Forelimb muscle (tissue), 1 donor: ENCODE measurements around the gene MT1HL1. TPM values are rescaled to one million over a fixed set of nuclear protein-coding genes. Genes with fewer than 3 reads are reported as not detected.
A peak's percentile ranks its signal among the peaks of the same experiment; 100 is the strongest.
"Not testable (repeated sequence)": the region's sequence is repeated elsewhere in the genome, so short reads cannot be mapped to it uniquely, and the experiment has no call there.

ENCODE experiments used
- DNase-seq: peaks from one replicate; pipeline ENCODE4 v3.0.0-alpha.2; 2013; ENCODE audit warnings: low read depth
- polyA plus RNA-seq: library from polyadenylated mRNA; unstranded; fragments of 120-200 nt; gene quantifications from one replicate; pipeline ENCODE4 v1.2.1, GENCODE V29; 2013; ENCODE audit not compliant: insufficient read length

MT1HL1 gene
- polyA plus RNA-seq, 1 donor = not detected

DNA sequence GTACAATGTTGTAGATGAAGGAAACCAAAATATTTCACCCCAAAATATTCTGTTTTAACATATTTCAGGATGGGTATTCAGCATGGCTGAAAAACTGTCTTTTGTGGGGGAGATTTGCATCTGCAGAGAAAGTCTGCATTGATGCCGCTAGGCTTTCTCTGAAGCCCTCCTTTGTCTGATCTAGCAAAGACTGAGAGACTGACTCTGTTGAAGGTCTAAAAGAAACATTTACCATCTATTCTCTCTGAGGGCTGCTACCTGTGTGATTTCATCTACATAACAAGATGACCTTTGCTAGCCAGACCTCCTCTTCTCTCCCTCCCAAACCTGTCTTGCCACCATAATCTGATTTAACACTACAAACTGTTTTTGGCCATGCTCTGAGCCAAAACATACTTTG, 12.4 kb upstream of the MT1HL1 start:
- no peak for DNase-seq

DNA sequence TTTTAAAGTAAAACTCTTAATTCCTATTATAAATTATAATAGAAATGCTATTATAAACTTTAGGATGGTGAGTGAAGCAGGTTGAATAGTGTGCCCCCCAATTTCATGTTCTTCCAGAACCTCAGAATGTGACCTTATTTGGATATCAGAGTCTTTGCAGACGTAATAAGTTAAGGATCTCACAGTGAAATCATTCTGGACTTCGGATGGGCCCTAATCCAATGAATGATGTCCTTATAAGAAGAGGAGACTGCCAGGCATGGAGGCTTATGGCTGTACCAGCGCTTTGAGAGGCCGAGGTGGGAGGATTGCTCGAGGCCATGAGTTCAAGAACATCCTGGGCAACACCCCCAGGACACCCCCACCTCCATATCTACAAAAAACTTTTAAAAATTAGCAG, 9.4 kb upstream of the MT1HL1 start:
- DNase-seq = no peak

- no peak for DNase-seq
Observed at GRCh38 chr1:237012788-237013383, 8.6 kb upstream of the MT1HL1 start.

DNA sequence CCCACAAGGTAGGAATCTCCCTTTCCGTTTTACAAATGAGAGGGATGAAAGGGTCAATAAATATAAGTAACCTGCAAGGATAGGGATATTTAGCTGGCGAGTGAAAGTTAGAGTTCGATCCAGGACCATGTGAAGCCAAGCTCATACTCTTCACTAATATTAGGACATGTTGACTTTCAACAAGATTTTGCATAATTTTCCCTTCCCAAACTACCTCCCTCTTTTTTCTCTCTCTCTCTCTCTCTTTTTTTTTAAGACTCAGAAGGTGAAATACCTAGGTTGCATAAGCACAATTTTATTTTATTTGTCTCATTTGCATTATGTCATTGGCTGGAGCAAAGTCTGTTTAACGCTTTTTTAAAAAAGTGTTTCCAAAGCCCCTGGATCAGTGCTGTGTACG, 8.1 kb upstream of the MT1HL1 start:
- no peak for DNase-seq

GRCh38 chr1:237011432-237011831, 7.2 kb upstream of the MT1HL1 start:
- no peak for DNase-seq

GRCh38 chr1:237009611-237010010, 5.4 kb upstream of the MT1HL1 start:
- DNase-seq = no peak

GRCh38 chr1:237007147-237007881, 3.1 kb upstream of the MT1HL1 start:
- DNase-seq = no peak

- DNase-seq = no peak
Observed at GRCh38 chr1:237005674-237006073, 1.4 kb upstream of the MT1HL1 start.

GRCh38 chr1:237003516-237003915, 725 bp downstream of the MT1HL1 start:
- DNase-seq = no peak

DNA sequence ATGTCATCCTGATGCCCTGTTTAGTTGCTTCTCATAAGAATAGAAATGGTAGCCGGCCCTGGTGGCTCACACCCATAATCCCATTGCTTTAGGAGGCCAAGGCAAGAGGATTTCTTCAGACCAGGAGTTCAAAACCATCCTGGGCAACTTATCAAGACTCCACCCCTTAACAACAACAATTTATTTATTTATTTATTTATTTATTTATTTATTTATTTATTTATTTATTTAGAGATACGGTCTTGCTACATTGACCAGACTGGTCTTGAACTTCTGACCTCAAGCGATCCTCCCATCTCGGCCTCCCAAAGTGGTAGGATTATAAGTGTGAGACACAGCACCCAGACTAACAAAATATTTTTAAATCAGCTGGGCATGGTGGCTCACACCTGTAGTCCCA, 4.0 kb downstream of the MT1HL1 start:
- DNase-seq = no peak

GRCh38 chr1:236998546-236998945, 5.7 kb downstream of the MT1HL1 start:
- no peak for DNase-seq

- DNase-seq = no peak
Observed at GRCh38 chr1:236997882-236998281, 6.4 kb downstream of the MT1HL1 start.

- DNase-seq = no peak
Observed at GRCh38 chr1:236997361-236997760, 6.9 kb downstream of the MT1HL1 start.

DNA sequence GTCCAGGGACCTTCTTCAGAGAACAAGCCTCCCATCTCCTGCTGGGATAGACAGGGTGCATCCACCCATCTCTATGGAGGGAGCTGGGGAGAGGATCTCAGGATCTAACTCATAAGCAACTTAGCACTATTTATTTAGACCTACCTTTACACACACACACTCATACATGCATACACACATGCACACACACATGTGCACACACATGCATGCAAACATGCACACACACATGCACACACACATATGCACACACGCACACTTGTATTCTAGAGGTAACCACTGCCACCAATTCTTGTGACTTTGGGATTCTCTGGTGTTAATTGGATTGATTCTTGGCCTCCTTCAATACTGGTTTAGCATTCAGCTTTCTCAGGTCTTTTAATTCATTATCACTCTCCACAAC, 9.8 kb downstream of the MT1HL1 start:
- DNase-seq = no peak

DNA sequence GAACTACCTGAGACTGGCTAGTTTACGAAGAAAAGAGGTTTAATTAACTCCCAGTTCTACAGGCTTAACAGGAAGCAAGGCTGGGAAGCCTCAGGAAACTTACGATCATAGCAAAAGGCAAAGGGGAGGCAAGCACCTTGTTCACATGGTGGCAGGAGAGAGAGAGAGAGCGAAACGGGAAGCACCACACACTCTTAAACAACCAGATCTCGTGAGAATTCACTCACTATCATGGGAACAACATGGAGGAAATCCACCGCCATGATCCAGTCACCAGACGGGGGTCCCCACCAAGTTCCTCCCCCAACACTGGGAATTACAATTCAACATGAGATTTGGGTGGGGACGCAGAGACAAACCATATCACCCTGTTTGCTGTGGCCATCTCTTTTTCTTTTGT, 11.8 kb downstream of the MT1HL1 start:
- DNase-seq = no peak

DNA sequence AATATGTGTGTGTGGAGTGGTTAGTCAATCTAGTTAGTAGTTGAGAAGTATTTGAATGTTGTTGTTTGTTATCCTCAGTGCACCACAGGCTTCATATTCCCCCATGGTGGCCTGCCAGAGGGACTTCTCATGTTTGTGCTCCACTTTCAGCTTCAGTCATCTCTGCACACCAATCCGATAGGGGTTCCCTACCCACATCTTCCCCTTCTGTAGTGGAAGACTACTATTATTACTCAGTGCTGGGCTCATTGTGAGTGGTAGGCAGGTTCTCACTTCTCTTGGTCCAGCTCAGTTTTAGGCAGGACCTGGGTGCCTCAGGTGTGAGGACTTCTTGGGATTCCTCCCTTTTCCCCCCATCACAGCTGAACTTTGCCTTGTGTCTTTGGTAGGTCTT, 14.2 kb downstream of the MT1HL1 start:
- no peak for DNase-seq

GRCh38 chr1:236989290-236990051, 14.8 kb downstream of the MT1HL1 start:
- DNase-seq = no peak

DNA sequence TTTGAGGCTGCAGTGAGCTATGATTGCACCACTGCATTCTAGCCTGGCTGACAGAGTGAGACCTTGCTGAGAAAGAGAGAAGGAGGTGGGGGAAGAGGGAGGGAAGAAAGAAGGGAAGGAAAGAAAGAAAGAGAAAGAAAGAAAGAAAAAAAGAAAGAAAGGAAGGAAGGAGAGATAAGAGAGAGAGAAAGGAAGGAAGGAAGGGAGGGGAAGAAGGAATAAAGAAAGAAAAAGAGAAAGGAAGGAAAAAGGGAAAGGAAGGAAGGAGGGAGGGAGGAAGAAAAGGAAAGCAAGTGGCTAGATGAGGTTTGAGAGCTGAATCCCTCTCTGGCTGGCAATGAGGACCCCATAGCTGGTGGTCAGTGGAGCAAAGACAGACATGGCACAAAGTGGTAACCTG, 20.4 kb downstream of the MT1HL1 start:
- DNase-seq = no peak

GRCh38 chr1:236982380-236982779, 21.9 kb downstream of the MT1HL1 start:
- DNase-seq = no peak

GRCh38 chr1:236981431-236981830, 22.8 kb downstream of the MT1HL1 start:
- DNase-seq = not testable (repeated sequence)

GRCh38 chr1:236980673-236981072, 23.6 kb downstream of the MT1HL1 start:
- peak; percentile 9 for DNase-seq

- DNase-seq = no peak
Observed at GRCh38 chr1:236979149-236979900, 24.9 kb downstream of the MT1HL1 start.
